GM20431 (cell line): Measurements from ENCODE around the gene CPM.

Experiments used
- in situ Hi-C: fragments of 300-500 bp; cut with MseI, MboI; formaldehyde crosslinking; loops from one replicate; pipeline ENCODE4 v1.15.0; 2020; ENCODE audit warnings: low sequenced_read_pairs; ENCODE audit not compliant: unreplicated experiment

Gene CPM

DNA sequence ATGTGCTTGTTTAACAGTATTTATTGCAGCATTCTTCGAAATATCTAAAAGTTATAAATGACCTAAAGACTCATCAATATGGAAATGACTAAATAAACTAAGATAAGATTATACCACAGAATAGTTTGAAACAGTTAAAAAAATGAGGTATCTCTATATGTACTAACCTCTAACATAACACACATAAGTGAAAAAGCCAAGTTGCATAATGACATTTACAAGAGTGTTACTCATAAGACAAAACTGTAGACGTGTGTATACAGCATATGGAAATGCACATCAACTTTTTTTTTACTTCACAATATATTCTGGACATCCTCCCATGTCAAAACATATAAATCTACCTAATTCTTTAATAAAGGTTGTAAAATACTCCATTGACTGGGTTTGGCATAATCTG, 22.8 kb downstream of the CPM start:
- in situ Hi-C loops, result no loop called here

DNA sequence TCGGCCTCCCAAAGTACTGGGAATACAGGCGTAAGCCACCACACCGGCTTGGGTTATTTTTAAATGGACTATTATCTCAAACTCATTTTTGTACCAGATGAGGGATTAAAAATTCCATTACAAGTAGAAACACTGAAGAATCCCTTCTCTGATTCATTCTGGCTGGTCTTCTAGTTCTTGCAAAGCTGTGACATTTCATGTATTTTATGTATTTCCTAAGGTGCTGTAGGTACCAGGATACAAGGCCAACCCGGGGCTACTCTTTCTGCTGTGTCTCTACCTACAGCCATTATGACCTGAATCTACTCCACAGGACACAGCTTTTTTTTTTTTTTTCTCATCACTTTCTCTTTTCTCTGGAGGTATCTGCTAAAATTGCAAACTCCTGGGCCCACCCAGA, 24.9 kb downstream of the CPM start:
- in situ Hi-C loops, result no loop called here

DNA sequence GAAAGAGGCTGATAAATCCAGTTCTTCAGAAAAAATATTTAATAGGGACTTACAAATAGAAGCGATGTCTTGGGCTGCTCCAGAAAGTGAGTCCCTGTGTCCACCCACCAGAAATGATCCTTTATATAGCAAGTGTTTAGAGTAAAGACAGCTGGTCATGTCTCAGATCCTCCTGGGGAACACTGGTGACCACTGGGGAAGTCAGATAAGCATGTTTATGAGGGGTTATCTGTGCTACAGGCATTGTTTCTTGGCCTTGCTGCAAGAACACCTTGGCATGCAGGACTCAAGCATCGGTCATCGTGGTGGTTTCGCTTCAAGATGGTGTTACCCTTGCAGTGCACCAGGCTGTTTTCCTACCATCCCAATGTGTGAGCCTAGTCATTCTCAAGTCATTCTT, 27.2 kb downstream of the CPM start:
- in situ Hi-C loops, result no loop called here

DNA sequence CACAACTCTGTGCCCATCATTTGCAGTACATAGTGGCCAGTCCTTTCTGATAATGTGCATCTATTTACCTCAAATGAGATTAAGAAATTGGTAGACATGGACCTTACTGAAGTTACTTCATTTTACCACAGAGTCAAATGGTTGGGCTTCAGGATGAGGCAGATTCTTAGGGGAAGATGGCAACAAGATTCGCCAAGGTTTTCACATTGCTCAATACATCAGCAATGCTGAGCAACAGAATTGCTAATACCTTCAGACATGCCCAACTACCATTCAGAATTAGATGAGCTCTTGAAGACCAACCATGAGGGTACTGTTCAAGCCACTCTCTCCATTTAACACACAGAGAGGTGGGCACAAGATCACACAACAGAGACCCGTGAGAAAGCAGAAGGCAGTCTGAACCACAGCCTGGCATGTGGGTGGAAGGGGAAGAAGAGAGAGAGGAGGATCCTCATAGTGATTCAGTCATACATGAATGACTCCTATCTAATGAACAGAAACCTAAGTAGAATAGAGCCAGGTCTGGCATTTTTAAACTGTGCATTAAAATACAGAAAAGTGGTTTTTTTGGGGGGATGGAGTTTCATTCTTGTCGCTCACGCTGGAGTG, 28.5 kb downstream of the CPM start:
- in situ Hi-C loops, result no loop called here

DNA sequence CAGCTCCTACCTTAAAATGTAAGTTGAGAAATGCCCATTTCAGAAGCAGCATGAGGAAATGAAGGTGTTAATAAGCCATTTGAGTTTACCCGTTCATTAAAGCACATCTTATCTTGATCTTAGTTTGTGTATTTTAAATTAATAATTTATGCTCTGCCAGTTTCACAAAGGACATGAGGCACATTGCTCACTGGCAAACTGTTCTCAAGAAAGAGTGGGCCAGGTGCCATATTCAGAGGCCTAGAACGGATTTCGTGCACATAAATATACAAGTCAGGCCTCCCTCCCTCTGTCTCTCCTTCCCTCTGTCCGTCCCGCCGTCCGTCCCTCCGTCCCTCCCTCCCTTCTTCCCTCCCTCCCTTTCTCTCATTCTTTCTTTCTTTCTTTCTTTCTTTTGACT, 29.5 kb downstream of the CPM start:
- in situ Hi-C loops, result no loop called here

DNA sequence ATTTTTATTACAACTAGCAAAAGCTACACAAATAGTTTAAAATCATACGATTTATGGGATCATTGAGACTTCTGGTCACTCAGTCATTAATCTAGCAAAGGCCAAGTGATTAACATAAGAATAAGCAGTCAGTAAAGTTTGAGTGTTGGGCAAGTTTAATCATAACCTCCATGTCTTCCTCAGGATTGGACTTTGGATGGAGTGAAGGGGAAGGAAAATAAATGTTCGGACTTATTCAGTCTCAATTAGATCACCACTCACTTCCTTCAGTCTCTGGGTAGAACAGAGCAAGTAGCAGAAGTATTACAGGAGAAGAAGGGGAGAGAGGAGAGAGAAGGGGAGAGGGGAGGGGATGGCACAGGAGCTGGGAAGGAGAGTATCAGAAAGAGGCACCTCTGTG, 31.4 kb downstream of the CPM start:
- in situ Hi-C loops, result no loop called here

DNA sequence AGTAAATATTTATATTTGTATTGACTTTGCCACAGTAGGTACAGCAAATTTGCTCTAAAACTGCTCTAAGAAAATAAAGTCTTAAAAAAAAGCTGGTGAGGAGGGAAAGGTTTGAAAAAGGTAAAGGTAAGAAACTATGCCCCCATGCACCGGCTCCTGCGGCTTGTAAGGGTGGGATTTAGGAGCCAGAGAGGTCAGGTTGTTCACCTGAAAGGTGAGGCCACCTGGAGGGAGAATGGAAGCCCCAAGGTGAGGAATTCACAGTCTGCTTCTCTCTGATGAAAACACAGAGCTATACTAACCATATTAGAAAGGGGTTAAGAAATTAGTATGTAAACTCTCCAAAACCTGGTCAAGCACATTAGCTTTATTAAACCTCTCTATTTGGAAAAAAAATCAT, 31.8 kb downstream of the CPM start:
- in situ Hi-C loops, result no loop called here

DNA sequence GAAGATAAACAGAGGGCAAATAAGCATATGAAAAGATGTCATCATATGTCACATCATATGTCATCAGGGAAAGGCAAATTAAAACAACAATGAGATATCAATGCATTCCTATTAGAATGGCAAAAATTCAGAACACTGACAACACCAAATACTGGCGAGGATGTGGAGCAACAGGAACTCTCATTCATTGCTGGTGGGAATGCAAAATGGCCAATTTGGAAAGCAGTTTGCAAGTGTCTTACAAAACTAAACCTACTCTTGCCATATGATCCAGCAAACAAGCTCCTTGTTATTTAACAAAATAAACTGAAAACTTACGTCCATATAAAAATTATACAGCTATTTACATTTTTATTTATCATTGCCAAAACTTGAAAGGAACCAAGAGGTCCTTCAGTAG, 32.7 kb downstream of the CPM start:
- in situ Hi-C loops, result no loop called here

DNA sequence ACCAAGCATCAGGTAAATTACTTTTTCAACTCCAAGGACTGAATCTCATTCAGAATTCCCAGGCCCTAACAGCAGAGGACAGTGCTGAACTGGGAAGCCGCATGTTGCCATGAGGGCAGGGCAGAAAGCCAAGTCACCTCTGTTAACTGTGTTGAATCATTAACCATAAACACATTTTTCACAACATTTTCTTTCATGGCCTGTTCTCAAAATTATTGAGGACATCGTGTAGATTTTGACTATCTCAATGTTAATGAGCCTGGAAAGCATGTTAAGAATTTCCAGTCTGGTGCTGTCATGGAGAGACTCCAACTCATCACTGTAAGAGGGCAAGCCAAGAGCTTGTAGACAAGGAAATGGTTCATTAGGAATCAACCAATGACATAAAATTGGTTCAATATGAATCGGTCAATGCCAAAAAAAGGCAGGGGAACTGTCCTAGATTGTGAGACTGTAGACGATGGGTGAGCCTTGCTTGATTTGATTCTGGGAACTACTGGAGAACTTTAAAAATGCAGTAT, 33.7 kb downstream of the CPM start:
- in situ Hi-C loops, result no loop called here

DNA sequence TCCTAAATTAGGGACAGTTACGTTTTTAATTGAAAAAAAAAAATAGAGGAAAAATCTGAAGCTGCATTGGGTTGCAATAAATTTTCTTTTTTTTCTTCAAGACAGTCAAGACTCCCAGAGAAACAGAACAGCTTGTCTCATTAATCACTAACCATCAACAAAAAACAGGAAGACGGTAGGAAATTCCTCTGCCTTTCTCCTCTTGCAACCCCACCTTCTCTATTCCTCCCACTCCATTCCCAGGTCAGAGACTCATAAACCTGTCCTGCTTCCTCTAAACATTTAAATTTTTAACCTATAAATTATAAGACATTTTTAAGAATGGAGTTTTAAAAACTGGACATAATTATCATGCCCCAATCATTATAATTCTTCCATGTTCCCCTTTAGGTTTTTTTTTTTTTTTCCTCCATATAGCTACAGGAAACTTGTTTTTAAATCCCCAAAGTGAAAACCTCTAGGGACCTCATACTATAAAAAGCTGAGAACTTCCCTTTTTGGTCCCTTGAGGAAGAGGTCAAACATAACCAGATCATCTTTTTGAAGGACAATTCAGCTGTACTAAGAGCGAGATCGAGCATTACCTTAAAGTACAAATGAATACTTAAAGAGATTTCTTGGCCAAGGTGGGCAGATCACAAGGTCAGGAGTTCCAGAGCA, 36.0 kb downstream of the CPM start:
- in situ Hi-C loops, result no loop called here

DNA sequence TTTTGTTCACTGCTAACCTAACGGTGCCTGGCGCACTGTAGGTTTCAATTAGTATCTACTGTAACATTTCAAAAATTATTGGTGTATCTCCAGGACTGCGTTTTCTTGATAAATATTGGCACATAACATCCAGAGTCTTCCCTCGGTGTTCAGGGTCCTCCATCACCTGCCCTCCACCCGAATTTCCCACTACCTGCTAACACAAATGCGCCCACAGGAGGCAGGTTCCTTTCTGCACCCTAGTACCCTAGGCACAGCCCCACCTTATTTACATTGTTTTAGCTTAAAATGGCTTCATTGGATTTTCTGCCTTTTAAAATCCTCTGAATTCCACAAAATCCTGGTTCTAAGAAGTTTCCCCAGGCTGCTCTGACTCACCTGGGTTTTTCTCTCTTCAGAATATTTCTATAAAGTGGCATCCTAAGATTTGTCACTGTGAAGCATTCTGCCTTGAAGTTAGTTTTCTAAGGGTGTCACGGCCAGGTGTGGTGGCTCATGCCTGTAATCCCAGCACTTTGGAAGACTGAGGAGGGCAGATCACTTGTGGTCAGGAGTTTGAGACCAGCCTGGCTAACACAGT, 38.6 kb downstream of the CPM start:
- in situ Hi-C loops, result no loop called here

DNA sequence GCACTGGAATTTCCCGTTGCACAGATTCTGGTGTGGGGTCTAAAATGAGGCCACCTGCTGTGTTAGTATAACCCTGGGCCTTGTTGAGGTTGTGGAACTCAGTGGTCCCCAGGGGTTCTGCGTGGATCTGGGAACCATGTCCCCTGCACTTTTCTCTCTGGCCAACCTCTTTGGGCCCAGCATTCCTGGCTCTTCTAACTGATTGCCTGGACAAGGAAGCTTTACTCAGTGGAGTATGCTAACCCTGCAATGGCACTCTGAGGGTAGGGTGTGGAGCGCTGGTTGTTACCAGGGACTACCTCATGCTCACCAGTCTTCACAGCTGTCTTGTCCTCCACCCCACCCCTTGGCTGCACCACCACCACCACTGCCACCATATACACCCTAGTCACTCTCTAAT, 39.2 kb downstream of the CPM start:
- in situ Hi-C loops, result no loop called here

DNA sequence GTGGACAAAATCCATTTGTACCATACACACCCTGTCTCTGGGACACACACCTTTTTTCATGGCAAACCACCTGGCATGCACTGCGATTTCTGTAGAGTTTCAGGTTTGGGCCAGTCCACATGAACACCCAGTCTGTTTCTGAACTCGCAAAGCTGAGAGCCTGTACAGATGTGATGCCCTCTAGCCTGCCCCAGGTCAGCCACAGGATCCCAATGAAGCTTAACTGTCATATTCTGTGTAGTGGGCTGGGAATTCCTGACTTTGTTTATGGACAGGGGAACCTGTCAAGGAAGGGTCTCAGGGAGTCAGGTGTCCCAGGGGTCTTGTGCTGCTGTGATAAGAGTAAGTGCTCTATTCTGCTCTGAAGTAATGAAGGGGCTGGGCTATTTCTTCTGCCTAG, 39.8 kb downstream of the CPM start:
- in situ Hi-C loops, result no loop called here

DNA sequence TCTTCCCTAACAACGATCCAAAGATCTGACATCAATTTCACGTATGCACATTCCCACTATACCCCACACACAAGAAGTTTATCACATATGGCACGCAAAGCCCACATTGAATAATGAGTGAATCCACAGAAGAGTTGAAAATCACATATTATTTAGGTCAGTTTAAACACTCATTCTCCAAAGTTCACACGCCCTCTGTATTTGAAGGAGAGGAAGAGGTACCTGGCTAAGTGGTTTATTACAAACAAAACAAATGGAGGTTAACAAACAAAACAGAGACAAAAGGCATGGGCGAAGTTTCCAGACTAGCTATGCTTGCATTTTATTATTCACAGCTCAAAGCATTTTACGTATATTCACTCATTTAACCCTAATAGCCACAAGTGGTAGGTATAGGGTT, 41.8 kb downstream of the CPM start:
- in situ Hi-C loops, result no loop called here

DNA sequence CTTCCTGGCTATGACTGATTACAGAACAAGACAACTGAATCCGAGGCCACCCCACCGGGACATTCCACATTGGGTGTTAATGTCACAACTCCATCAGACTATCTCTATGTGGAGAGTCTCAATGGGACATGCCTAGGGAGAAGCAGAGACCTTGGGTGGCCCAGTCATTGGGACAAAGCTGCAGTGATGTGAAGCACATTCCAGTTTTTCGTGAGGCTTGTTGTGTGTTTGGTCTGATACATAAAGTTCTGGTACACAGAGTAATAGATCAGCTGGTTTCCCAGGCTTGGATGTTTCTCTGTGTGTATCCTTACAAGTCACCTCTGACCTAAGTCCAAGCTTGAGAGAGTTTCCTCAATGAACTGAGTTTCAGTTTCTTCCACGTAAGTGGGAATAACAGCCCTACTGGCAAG, 42.3 kb downstream of the CPM start:
- in situ Hi-C loops, result no loop called here

DNA sequence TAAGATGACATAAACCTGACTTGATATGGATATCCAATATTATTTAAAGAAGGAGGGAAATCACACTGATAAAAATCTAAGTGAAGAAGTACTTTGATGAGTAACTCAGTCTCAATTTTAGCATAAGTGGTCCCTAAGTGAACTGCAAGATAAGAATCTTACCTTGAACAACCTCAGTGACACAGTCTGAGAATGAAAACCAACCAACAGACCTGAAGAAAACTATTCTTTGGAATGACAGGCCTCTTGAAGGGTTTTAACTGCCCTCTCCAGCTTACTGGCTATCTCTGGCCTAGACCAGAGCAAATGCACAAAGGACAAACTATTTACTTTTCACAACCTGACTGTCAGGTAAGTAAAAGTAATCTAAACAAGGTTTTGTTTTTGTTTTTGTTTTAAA, 44.7 kb downstream of the CPM start:
- in situ Hi-C loops, result no loop called here

DNA sequence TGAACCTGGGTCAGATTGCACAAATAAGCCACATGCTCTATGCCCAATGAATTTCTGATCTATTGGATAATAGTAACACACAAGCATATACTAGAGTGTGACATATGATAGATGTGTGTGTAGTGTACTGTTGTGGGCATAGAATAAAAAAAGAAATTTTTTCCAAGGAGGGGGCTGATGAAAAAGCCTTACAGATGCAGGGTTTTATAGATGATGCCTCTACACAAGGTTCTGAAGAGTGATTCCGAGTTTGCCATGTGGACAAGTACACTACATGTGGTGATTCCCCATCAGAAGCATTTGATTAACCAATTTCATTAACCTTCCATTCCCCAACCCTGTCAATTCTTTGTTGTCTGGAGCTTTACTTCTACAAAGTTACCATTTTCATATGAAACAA, 45.3 kb downstream of the CPM start:
- in situ Hi-C loops, result no loop called here

DNA sequence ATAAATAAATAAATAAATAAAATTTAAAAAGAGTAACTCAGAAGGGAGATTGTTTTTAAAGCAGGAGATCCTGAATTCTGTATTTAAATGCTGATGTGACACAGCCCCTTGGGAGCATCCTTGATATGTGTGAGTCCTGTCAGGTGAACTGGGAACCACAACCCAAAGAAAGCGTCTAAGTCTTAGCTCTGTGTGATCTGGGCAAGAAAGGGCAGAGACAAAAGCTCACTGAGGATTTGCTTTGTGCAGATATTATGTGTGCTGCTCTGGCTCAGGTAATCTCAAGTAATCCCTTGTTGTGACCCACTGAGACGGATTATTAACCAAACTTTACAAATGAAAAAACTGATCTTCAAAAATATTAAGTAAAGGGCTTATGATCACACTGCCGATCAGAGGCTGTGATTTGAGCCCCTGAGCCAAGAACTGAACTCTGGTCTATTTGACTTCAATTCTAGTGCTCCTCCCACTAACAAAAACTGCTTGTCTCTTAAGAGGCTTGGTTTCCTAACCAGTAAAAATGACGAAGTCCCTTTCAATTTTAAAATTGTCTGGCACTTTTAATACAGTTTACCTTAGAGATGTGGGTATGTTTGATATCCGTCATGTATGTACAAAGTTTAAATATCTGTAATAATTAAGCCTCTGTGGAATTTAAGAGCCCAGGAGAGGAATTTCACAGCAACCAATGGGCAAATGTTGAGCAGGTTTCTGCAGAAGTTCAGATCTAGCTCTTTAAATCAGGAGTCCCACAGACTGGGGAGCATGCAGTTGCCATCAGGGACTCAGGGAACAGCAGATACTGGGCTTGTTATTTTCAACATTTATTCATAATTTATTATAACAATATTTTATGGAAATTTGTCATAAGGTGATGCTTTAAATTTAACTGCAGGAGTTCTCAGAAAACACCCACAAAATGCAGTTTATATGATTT, 46.1 kb downstream of the CPM start:
- in situ Hi-C loops, result no loop called here

DNA sequence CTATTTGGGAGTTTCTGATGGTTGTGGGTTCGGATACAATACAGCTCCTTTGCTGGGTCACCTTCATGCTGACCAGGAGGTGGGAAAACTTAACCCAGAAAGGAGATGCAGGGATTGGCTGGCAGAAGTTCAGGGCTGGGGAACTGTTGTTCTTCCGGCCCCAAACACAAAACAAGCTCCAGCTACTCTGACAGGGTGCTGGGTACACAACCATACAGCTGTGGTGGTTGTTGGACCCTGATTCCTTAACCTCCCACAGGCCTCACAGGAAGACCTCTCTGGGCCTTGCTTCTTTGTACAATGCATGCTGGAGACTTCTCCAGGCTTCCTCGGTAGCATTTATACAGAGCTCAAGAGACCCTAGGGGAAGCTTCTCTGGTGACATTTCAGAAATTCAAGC, 47.6 kb downstream of the CPM start:
- in situ Hi-C loops, result no loop called here

DNA sequence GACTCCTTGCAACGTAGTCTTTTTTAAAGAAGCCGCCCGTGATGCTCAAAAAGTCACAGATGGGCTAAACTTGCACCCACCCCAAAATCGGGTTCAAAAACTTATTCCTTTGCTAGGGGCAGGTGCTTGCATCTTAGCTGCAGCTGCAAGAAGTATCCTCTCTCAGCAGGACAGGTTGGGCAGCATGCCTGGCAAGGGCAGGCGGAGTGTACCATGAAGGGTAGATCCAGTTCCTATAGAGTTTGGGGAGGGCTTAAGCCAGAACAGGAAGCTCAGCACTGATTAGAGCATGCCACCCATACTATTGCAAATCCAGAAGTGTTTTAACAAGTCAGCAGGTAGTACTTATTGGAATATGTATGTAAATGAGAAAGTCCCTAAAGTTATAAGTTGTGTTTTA, 48.7 kb downstream of the CPM start:
- in situ Hi-C loops, result no loop called here

DNA sequence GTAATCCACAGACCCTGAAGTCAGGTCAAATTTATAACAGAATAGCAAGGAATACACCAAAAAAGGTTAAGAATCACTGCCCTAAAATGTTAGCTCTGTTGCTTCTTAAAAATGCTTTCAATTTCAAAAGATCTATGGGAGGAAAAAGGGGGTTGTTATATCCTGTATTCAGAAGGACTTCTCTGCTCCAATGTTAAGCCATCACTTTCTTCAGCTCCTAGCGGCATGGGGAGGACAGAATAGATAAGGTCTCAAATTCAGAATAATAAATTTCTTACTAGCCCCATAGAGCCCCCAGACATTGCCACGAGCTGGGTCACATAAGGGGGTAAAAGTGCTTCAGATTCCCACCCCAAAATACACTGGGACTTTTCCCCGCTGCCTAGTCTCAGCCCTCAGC, 49.8 kb downstream of the CPM start:
- in situ Hi-C loops, result no loop called here
